IPS-18a (cell line): ENCODE results near the gene LRRFIP2.
"Not testable (repeated sequence)": the region's sequence is repeated elsewhere in the genome, so short reads cannot be mapped to it uniquely, and the experiment has no call there.

Experiments
- H3K27ac ChIP-seq: one replicate; pipeline ENCODE4 v1.5.1; 2013; ENCODE audit warnings: low read length
- H3K27me3 ChIP-seq: one replicate; pipeline ENCODE4 v1.6.1; 2013; ENCODE audit warnings: mild to moderate bottlenecking, low read length; ENCODE audit not compliant: control insufficient read depth, insufficient read depth
- H3K36me3 ChIP-seq: one replicate; pipeline ENCODE4 v1.6.1; 2013; ENCODE audit warnings: low read depth, low read length; ENCODE audit not compliant: control insufficient read depth
- H3K4me1 ChIP-seq: one replicate; pipeline ENCODE4 v1.6.1; 2013; ENCODE audit warnings: low read depth, low read length; ENCODE audit not compliant: control insufficient read depth
- H3K4me3 ChIP-seq: one replicate; pipeline ENCODE4 v1.5.1; 2013; ENCODE audit warnings: low read length
- H3K9ac ChIP-seq: one replicate; pipeline ENCODE4 v1.6.1; 2013; ENCODE audit warnings: mild to moderate bottlenecking, low read length, moderate library complexity
- H3K9me3 ChIP-seq: one replicate; pipeline ENCODE4 v1.6.1; 2013; ENCODE audit warnings: low read depth, low read length; ENCODE audit not compliant: control insufficient read depth

LRRFIP2 gene

GRCh38 chr3:37208008-37208407, 33.6 kb upstream of the LRRFIP2 start:
- not testable (repeated sequence) for H3K27ac ChIP-seq, H3K4me3 ChIP-seq, H3K9me3 ChIP-seq

DNA sequence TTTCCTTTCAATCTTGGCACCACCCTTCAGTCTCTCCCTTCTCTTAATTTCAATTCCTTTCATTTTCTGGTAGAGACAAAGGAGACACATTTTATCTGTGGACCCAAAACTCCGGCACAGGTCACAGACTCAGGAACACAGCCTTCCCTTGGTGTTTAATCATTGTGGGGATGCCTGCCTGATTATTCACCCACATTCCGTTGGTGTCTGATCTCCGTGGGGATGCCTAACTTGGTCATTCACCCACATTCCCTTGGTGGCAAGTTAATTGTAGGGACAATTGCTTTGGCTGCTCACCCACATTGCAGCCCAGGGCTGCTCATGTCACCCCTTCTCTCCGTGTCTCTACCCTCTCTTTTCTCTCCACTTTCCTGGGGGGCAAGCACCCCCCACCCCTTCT, 31.7 kb upstream of the LRRFIP2 start:
- H3K9me3 ChIP-seq, H3K36me3 ChIP-seq, H3K4me3 ChIP-seq, H3K27ac ChIP-seq, H3K27me3 ChIP-seq, H3K4me1 ChIP-seq, H3K9ac ChIP-seq: not testable (repeated sequence)

More at GRCh38 chr3:37208008-37208407, 33.6 kb upstream of the LRRFIP2 start:
- not testable (repeated sequence) for H3K27me3 ChIP-seq, H3K4me1 ChIP-seq, H3K36me3 ChIP-seq, H3K9ac ChIP-seq

DNA sequence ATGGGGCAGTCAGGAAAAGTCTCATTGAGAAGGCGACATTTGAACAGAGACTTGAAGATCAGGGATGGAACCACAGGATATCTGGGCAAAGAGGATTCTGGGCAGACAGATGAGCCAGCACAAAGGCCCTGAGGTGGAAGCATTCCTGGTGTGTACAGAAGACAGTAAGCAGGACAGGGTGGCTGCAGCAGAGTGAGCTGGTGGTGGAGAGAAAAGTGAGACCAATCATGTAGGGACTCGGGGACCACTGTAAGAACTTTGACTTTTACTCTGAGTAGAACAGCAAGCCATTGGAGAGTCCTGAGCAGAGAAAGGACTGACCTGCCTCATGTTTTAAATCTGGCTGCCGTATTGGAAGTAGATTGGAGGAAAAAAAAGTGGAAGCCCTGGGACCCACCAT, 29.9 kb upstream of the LRRFIP2 start:
- Histone ChIP-seq H3K9me3 (no peaks in the 10 kb centered on the region), H3K36me3 (no peaks in the 10 kb centered on the region), H3K4me1 (no peaks in the 10 kb centered on the region), H3K4me3 (no peak overlapping the region), H3K27ac (no peak overlapping the region), H3K27me3 (no peaks in the 10 kb centered on the region), H3K9ac (no peak overlapping the region)

GRCh38 chr3:37202035-37202434, 27.7 kb upstream of the LRRFIP2 start:
- Histone ChIP-seq H3K4me1 (no peaks in the 10 kb centered on the region), H3K27me3 (no peaks in the 10 kb centered on the region), H3K36me3 (no peaks in the 10 kb centered on the region), H3K27ac (no peak overlapping the region), H3K9me3 (no peaks in the 10 kb centered on the region), H3K9ac (no peak overlapping the region), H3K4me3 (no peak overlapping the region)

- no peaks in the 10 kb centered on the region for H3K27me3 ChIP-seq
- no peaks in the 10 kb centered on the region for H3K9me3 ChIP-seq
- H3K4me3 ChIP-seq = no peak overlapping the region
- no peaks in the 10 kb centered on the region for H3K4me1 ChIP-seq
- H3K36me3 ChIP-seq = no peaks in the 10 kb centered on the region
- H3K27ac ChIP-seq = no peak overlapping the region
- H3K9ac ChIP-seq = no peak overlapping the region
Observed at GRCh38 chr3:37200141-37200540, 25.8 kb upstream of the LRRFIP2 start.

DNA sequence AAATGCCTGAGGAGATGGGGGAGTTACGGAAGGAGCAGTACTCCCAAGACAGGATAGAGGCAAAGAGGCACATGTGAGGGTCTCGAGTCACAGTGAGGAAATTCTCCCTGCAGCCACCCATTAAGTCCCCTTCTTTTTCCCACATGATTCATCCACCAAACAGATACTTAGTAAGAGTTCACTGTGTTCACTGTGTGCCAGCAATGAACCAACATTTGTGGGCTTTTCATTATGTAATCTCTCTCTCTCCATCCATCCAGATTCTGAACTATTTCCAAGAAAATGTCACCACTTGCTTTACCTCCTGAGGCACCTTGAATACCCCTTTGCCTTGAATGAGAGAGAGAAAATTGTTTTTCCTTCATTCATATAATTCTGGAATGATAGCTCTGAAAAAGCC, 24.6 kb upstream of the LRRFIP2 start:
- no peaks in the 10 kb centered on the region for H3K9me3 ChIP-seq
- no peaks in the 10 kb centered on the region for H3K36me3 ChIP-seq
- no peaks in the 10 kb centered on the region for H3K4me1 ChIP-seq
- H3K27me3 ChIP-seq = no peaks in the 10 kb centered on the region
- no peak overlapping the region for H3K27ac ChIP-seq
- H3K4me3 ChIP-seq = no peak overlapping the region
- no peak overlapping the region for H3K9ac ChIP-seq

- Histone ChIP-seq H3K9me3 (no peaks in the 10 kb centered on the region), H3K4me3 (no peak overlapping the region), H3K9ac (no peak overlapping the region), H3K36me3 (no peaks in the 10 kb centered on the region), H3K4me1 (no peaks in the 10 kb centered on the region), H3K27ac (no peak overlapping the region), H3K27me3 (no peaks in the 10 kb centered on the region)
Observed at GRCh38 chr3:37198547-37198946, 24.2 kb upstream of the LRRFIP2 start.

DNA sequence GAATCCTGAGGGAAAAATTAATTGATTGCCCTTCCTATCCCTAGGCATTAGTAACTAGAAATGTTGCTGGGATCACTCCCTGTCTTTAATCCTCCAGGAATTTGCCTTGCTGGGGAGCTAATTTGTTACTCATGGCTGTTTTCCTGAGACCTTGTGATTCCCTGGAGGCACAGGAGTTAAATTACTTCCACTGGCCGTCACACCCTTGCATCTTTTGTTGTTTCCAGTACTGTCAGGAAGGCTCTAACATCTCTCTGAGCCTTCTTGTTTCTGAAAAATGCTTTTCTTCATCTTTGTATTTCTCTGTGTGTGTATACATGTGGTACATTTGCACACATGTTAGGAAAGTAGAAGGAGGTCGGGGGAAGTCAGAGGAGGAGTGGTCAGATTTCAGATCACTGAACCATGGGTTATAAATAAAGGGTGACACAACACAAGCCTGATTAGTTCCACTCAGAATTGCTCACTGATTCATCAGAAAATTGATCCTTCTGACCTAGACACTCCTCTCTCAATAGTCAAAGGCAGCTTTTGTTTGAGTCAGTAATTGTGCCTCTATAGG, 23.5 kb upstream of the LRRFIP2 start:
- no peaks in the 10 kb centered on the region for H3K9me3 ChIP-seq
- H3K4me1 ChIP-seq = no peaks in the 10 kb centered on the region
- no peak overlapping the region for H3K4me3 ChIP-seq
- H3K36me3 ChIP-seq = no peaks in the 10 kb centered on the region
- no peaks in the 10 kb centered on the region for H3K27me3 ChIP-seq
- H3K9ac ChIP-seq = no peak overlapping the region
- no peak overlapping the region for H3K27ac ChIP-seq

DNA sequence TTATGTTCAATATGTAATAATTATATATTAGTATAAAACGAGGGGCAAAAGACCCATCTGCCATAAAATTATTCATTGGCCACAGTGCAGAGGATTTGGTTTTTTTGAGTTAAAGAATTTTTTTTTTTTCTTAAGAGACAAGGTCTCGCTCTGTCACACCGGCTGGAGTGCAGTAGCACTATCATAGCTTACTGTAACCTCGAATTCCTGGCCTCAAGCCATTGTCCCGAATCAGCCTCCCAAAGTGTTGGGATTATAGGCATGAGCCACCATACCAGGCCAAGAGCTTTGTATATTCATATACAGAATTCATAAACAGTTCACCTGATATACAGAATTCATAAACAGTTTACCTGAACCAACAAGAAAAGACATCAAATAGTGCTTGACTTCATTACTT, 20.2 kb upstream of the LRRFIP2 start:
- Histone ChIP-seq H3K27ac (no peak overlapping the region), H3K4me3 (no peak overlapping the region), H3K36me3 (no peaks in the 10 kb centered on the region), H3K4me1 (no peaks in the 10 kb centered on the region), H3K9me3 (no peaks in the 10 kb centered on the region), H3K9ac (no peak overlapping the region), H3K27me3 (no peaks in the 10 kb centered on the region)

GRCh38 chr3:37190667-37191066, 16.3 kb upstream of the LRRFIP2 start:
- Histone ChIP-seq H3K4me1 (no peaks in the 10 kb centered on the region), H3K36me3 (no peaks in the 10 kb centered on the region), H3K27me3 (no peaks in the 10 kb centered on the region), H3K9ac (no peak overlapping the region), H3K4me3 (no peak overlapping the region), H3K27ac (no peak overlapping the region), H3K9me3 (no peaks in the 10 kb centered on the region)

- no peak overlapping the region for H3K27ac ChIP-seq
- no peak overlapping the region for H3K9ac ChIP-seq
- H3K27me3 ChIP-seq = no peaks in the 10 kb centered on the region
- no peaks in the 10 kb centered on the region for H3K4me1 ChIP-seq
- no peaks in the 10 kb centered on the region for H3K9me3 ChIP-seq
- no peaks in the 10 kb centered on the region for H3K36me3 ChIP-seq
- H3K4me3 ChIP-seq = no peak overlapping the region
Observed at GRCh38 chr3:37189109-37189508, 14.7 kb upstream of the LRRFIP2 start.

DNA sequence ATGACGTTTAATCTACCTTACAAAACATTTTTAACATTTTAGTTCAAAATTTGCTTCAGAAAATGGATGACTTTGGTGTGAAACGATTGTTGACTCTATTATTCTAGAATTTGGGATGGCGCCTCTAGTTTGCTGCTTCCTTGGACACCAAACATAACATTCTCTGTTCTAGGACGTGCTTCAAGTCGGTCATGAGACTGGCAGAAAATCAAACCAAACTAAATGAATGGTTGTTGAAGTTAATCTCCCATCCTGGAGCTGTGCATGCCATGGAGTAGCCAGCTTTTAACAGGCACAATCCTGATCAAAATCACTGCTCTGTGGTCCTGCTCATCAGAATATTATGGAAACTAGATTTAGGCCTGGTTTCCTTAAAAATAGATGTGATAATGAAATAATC, 9.6 kb upstream of the LRRFIP2 start:
- H3K9ac ChIP-seq = no peak overlapping the region
- H3K27me3 ChIP-seq = no peaks in the 10 kb centered on the region
- H3K27ac ChIP-seq = no peak overlapping the region
- H3K4me3 ChIP-seq = no peak overlapping the region
- H3K9me3 ChIP-seq = no peaks in the 10 kb centered on the region
- H3K4me1 ChIP-seq = no peaks in the 10 kb centered on the region
- H3K36me3 ChIP-seq = no peaks in the 10 kb centered on the region
